ENCODE measurements around the gene PAH. TPM values are rescaled to one million over a fixed set of nuclear protein-coding genes. Genes with fewer than 3 reads are reported as not detected.

Gene PAH
- total and polyA plus RNA-seq, 2 of the 13 experiments (the other 11 are each of a cell fraction or from before 2014, with no cell fraction given) = 192 to 451 TPM

- TF ChIP-seq HIC2 (CRISPR knock-in tag; IDR thresholded peaks at IDR 0.05; ENCODE audit: low read depth) = no peak
- peak; percentile 89 for TF ChIP-seq GFI1 (CRISPR knock-in tag; IDR thresholded peaks at IDR 0.05; ENCODE audit: borderline replicate concordance)
- TF ChIP-seq RARA (CRISPR knock-in tag; IDR thresholded peaks at IDR 0.05) = peak; percentile 98
- TF ChIP-seq SIX1 (CRISPR knock-in tag; IDR thresholded peaks at IDR 0.05; ENCODE audit: borderline replicate concordance) = peak; percentile 87; the same call in 1 of the 2 replicates
- peak; percentile 71 for TF ChIP-seq TBL1XR1 (IDR thresholded peaks at IDR 0.05; ENCODE audit: borderline replicate concordance, low read length, partially characterized antibody)
- no peak for TF ChIP-seq KDM5A (IDR thresholded peaks at IDR 0.05; ENCODE audit: borderline replicate concordance, low read length)
- TF ChIP-seq PCBP1 (IDR thresholded peaks at IDR 0.05; ENCODE audit: borderline replicate concordance, low read depth, low read length) = no peak
- peak; percentile 97 for TF ChIP-seq ZNF775 (CRISPR knock-in tag; IDR thresholded peaks at IDR 0.05; ENCODE audit: borderline replicate concordance)
- TF ChIP-seq RXRA (CRISPR knock-in tag; IDR thresholded peaks at IDR 0.05) = peak; percentile 84; the same call in 1 of the 2 replicates
- TF ChIP-seq WIZ (CRISPR knock-in tag; IDR thresholded peaks at IDR 0.05) = no peak
- no peak for TF ChIP-seq CSRNP2 (CRISPR knock-in tag; conservative IDR thresholded peaks at IDR 0.05; ENCODE audit: low read depth)
- no peak for TF ChIP-seq ZNF10 (CRISPR knock-in tag; IDR thresholded peaks at IDR 0.05; ENCODE audit: borderline replicate concordance, low read depth)
- peak; percentile 78 for TF ChIP-seq FOXK2 (IDR thresholded peaks at IDR 0.05)
- peak; percentile 45; the same call in 1 of the 2 replicates for TF ChIP-seq TP53 (CRISPR knock-in tag; conservative IDR thresholded peaks at IDR 0.05)
- TF ChIP-seq HDAC1 (CRISPR knock-in tag; IDR thresholded peaks at IDR 0.05) = peak; percentile 85
- TF ChIP-seq NR0B2 (CRISPR knock-in tag; IDR thresholded peaks at IDR 0.05) = no peak
- TF ChIP-seq SP140L (CRISPR knock-in tag; IDR thresholded peaks at IDR 0.05; ENCODE audit: borderline replicate concordance) = no peak
- TF ChIP-seq ZBTB20 (CRISPR knock-in tag; IDR thresholded peaks at IDR 0.05; ENCODE audit: borderline replicate concordance, low read depth) = peak; percentile 82
- no peak for TF ChIP-seq CBX1 (IDR thresholded peaks at IDR 0.05; ENCODE audit: low read depth)
- peak; percentile 78 for TF ChIP-seq IKZF5 (CRISPR knock-in tag; IDR thresholded peaks at IDR 0.05)
- TF ChIP-seq HNF4A (CRISPR knock-in tag; IDR thresholded peaks at IDR 0.05) = peak; percentile 87
- no peak for TF ChIP-seq ZNF44 (CRISPR knock-in tag; IDR thresholded peaks at IDR 0.05)
- no peak for TF ChIP-seq NAIF1 (CRISPR knock-in tag; IDR thresholded peaks at IDR 0.05; ENCODE audit: borderline replicate concordance)
- TF ChIP-seq FOXC1 (CRISPR knock-in tag; IDR thresholded peaks at IDR 0.05; ENCODE audit: borderline replicate concordance) = no peak
- TF ChIP-seq MEIS2 (CRISPR knock-in tag; IDR thresholded peaks at IDR 0.05) = peak; percentile 93; the same call in 1 of the 2 replicates
- no peak for TF ChIP-seq TFDP1 (CRISPR knock-in tag; IDR thresholded peaks at IDR 0.05; ENCODE audit: borderline replicate concordance)
These were observed 3.2 kb upstream of the PAH start (continued) for GRCh38 chr12:102920271-102920670.

All from HepG2 (cell line).